ENCODE results near the gene QPCTL. TPM values are rescaled to one million over a fixed set of nuclear protein-coding genes. Genes with fewer than 3 reads are reported as not detected.

QPCTL gene
- total and polyA plus RNA-seq, 9 of the 15 experiments (the other 6 are each of a cell fraction or from before 2014, with no cell fraction given), result 0.99 to 31.3 (median 12.7) TPM

- TF ChIP-seq TOE1 (IDR thresholded peaks at IDR 0.05; ENCODE audit: borderline replicate concordance) (peak; percentile 59; the same call in 1 of the 2 replicates), TOE1 (CRISPR knock-in tag; IDR thresholded peaks at IDR 0.05; ENCODE audit: borderline replicate concordance, low read depth) (no peak), THAP12 (CRISPR knock-in tag; IDR thresholded peaks at IDR 0.05) (no peak), MIER1 (IDR thresholded peaks at IDR 0.05; ENCODE audit: low read depth) (no peak), HNRNPLL (IDR thresholded peaks at IDR 0.05; ENCODE audit: low read depth, low read length, poor library complexity, severe bottlenecking) (peak; percentile 48), ZFP30 (CRISPR knock-in tag; IDR thresholded peaks at IDR 0.05; ENCODE audit: borderline replicate concordance) (no peak), PHB2 (IDR thresholded peaks at IDR 0.05; ENCODE audit: low read depth) (no peak), HMBOX1 (IDR thresholded peaks at IDR 0.05) (no peak), NCOA6 (IDR thresholded peaks at IDR 0.05) (no peak), ELF1 (tag; IDR thresholded peaks at IDR 0.05) (peak; percentile 100), SP1 (CRISPR knock-in tag; IDR thresholded peaks at IDR 0.05) (peak; percentile 87), CBFB (CRISPR knock-in tag; IDR thresholded peaks at IDR 0.05) (no peak), TCFL5 (CRISPR knock-in tag; conservative IDR thresholded peaks at IDR 0.05) (no peak), ZNF551 (CRISPR knock-in tag; IDR thresholded peaks at IDR 0.05) (no peak), CCAR2 (IDR thresholded peaks at IDR 0.05; ENCODE audit: low read depth, low read length) (no peak), LEF1 (IDR thresholded peaks at IDR 0.05) (no peak), ATF7 (IDR thresholded peaks at IDR 0.05) (peak; percentile 69; the same call in 1 of the 2 replicates), EWSR1 (IDR thresholded peaks at IDR 0.05; ENCODE audit: borderline replicate concordance, low read depth, partially characterized antibody) (no peak), ZNF146 (CRISPR knock-in tag; IDR thresholded peaks at IDR 0.05; ENCODE audit: unreplicated experiment) (no peak), SOX6 (IDR thresholded peaks at IDR 0.05) (no peak), ZNF143 (CRISPR knock-in tag; IDR thresholded peaks at IDR 0.05) (peak; percentile 96), NFATC3 (IDR thresholded peaks at IDR 0.05) (no peak), ZNF354B (CRISPR knock-in tag; IDR thresholded peaks at IDR 0.05) (no peak), ZNF282 (CRISPR knock-in tag; IDR thresholded peaks at IDR 0.05) (no peak)
- TF ChIP-seq, protein P1, sequence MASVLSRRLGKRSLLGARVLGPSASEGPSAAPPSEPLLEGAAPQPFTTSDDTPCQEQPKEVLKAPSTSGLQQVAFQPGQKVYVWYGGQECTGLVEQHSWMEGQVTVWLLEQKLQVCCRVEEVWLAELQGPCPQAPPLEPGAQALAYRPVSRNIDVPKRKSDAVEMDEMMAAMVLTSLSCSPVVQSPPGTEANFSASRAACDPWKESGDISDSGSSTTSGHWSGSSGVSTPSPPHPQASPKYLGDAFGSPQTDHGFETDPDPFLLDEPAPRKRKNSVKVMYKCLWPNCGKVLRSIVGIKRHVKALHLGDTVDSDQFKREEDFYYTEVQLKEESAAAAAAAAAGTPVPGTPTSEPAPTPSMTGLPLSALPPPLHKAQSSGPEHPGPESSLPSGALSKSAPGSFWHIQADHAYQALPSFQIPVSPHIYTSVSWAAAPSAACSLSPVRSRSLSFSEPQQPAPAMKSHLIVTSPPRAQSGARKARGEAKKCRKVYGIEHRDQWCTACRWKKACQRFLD (CRISPR knock-in tag; IDR thresholded peaks at IDR 0.05), result peak; percentile 85; the same call in 1 of the 2 replicates
Measured at GRCh38 chr19:45730368-45731288, 38.2 kb downstream of the QPCTL start, which contains the start of gene FBXO46 (continued).

Data from K562 (cell line).